ENCODE results near the gene SLC7A6OS.

The SLC7A6OS gene

GRCh38 chr16:68310774-68311511 is at the start of gene SLC7A6OS, which contains the start of gene PRMT7:
TSS of gene SLC7A6OS (minus strand) at chr16:68310946. CDS start at chr16:68310926, 20 bp downstream.
TSS of gene PRMT7 (plus strand) at chr16:68311019. CDS start at chr16:68315980, 4,961 bp downstream.
- peak; percentile 97 for DNase-seq (ENCODE audit: low spot score)

GRCh38 chr16:68359398-68360191 is 48.8 kb upstream of the SLC7A6OS start:
- DNase-seq (ENCODE audit: low spot score): no peak

- DNase-seq (ENCODE audit: low spot score): no peak
These were observed 48.2 kb upstream of the SLC7A6OS start for GRCh38 chr16:68358951-68359350.

- no peak for DNase-seq (ENCODE audit: low spot score)
These were observed 47.2 kb upstream of the SLC7A6OS start for GRCh38 chr16:68357923-68358322.

- no peak for DNase-seq (ENCODE audit: low spot score)
These were observed 46.8 kb upstream of the SLC7A6OS start for GRCh38 chr16:68357521-68357922.

GRCh38 chr16:68356919-68357286 is 46.2 kb upstream of the SLC7A6OS start:
- DNase-seq (ENCODE audit: low spot score): no peak

- no peak for DNase-seq (ENCODE audit: low spot score)
These were observed 45.6 kb upstream of the SLC7A6OS start for GRCh38 chr16:68356249-68356918.

GRCh38 chr16:68355447-68356248 is 44.9 kb upstream of the SLC7A6OS start:
- DNase-seq (ENCODE audit: low spot score): no peak

- no peak for DNase-seq (ENCODE audit: low spot score)
These were observed 44.1 kb upstream of the SLC7A6OS start for GRCh38 chr16:68354816-68355215.

GRCh38 chr16:68353366-68353765 is 42.6 kb upstream of the SLC7A6OS start:
- DNase-seq (ENCODE audit: low spot score): no peak

- no peak for DNase-seq (ENCODE audit: low spot score)
These were observed 41.3 kb upstream of the SLC7A6OS start for GRCh38 chr16:68351991-68352431.

GRCh38 chr16:68351463-68351862 is 40.7 kb upstream of the SLC7A6OS start:
- DNase-seq (ENCODE audit: low spot score): no peak

GRCh38 chr16:68350813-68351350 is 40.1 kb upstream of the SLC7A6OS start:
- no peak for DNase-seq (ENCODE audit: low spot score)

- DNase-seq (ENCODE audit: low spot score): no peak
These were observed 39.2 kb upstream of the SLC7A6OS start for GRCh38 chr16:68349838-68350410.

- DNase-seq (ENCODE audit: low spot score): no peak
These were observed 38.1 kb upstream of the SLC7A6OS start for GRCh38 chr16:68348639-68349445.

- no peak for DNase-seq (ENCODE audit: low spot score)
These were observed 36.9 kb upstream of the SLC7A6OS start for GRCh38 chr16:68347605-68348004.

GRCh38 chr16:68346892-68347480 is 36.2 kb upstream of the SLC7A6OS start:
- DNase-seq (ENCODE audit: low spot score): no peak

GRCh38 chr16:68345958-68346635 is 35.4 kb upstream of the SLC7A6OS start:
- no peak for DNase-seq (ENCODE audit: low spot score)

GRCh38 chr16:68345351-68345810 is 34.6 kb upstream of the SLC7A6OS start:
- DNase-seq (ENCODE audit: low spot score): no peak
